Left lobe of liver (tissue), 2 donors: ENCODE data around the gene NRDC. TPM values are rescaled to one million over a fixed set of nuclear protein-coding genes. Genes with fewer than 3 reads are reported as not detected.
A peak's percentile ranks its signal among the peaks of the same experiment; 100 is the strongest.

ENCODE experiments used
- ATAC-seq: fragments of 200-7000 bp; cut with Tn5 transposase; one replicate; pipeline ENCODE4 v1.9.1; 2020; ENCODE audit warnings: mild to moderate bottlenecking, moderate library complexity
- DNase-seq: peaks from one replicate; pipeline ENCODE4 v3.0.0-alpha.2; 2020; ENCODE audit warnings: low spot score
- total RNA-seq: library from RNA; stranded (reverse); gene quantifications from one replicate; pipeline ENCODE4 v1.2.1, GENCODE V29; 2021
- donor health status: DM: no; HTN: no; CAD: no; lungs with moderate emphysema.
- donor health status: DM: no; HTN: yes; CAD: no.

Gene NRDC
- total RNA-seq, 1 donor from 2014 or later, result 86.1 TPM

DNA sequence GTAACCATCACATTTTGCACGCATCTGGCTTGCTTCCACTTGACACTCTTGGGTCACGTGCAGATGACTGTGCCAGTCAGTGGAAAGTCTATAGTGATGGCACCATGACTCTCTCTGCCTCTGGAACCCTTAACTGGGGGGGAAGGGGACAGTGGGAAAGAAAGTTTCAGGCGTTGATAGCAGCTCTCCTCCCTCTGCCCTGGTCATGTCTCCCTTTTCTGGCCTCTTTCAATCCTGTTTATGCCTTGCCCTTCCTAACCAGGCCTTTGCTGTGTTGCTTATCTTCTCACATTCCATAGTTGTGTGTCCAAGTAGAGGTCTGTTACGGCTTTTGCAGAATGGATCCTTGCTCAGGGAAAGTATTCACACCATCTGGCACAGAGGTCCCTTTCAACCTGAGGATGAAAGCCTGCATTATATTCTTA lies 93.5 kb downstream of the NRDC start:
- ATAC-seq (peak; percentile 17), DNase-seq (no peak)

DNA sequence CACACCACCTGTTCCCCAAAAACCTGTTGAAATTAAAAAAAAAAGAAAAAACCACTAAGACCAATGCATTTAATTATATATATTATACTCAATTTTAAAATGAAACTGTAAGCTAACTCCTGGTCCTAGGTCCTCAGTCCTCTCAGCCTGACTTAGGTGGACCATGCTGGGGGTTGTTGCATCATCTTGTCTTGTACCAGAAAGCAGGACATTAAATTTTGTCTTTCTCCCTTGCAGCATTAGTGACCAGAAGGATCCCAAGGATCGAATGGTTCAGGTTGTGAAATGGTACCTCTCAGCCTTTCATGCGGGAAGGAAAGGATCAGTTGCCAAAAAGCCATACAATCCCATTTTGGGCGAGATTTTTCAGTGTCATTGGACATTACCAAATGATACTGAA lies 97.6 kb downstream of the NRDC start:
- no peak for ATAC-seq
- DNase-seq, result no peak

DNA sequence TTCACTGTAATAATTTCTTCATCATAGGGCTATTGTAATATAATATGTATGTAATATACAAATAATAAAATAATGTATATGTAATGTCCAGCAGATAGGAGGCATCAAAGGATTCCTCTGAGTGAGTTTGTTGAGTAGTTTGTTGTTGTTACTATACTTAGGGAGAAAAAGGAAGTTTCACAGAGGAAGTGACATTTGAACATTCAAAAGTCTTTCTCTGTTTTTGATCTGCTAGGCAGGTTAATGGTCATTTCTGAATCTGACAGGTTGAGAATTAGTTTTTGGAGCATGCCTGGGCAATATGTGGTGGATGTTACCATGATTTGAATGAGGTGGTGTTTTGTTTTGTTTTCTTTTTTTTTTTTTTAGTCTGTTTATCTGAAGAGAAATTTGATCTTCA lies 102.1 kb downstream of the NRDC start:
- ATAC-seq, result no peak
- DNase-seq, result no peak

DNA sequence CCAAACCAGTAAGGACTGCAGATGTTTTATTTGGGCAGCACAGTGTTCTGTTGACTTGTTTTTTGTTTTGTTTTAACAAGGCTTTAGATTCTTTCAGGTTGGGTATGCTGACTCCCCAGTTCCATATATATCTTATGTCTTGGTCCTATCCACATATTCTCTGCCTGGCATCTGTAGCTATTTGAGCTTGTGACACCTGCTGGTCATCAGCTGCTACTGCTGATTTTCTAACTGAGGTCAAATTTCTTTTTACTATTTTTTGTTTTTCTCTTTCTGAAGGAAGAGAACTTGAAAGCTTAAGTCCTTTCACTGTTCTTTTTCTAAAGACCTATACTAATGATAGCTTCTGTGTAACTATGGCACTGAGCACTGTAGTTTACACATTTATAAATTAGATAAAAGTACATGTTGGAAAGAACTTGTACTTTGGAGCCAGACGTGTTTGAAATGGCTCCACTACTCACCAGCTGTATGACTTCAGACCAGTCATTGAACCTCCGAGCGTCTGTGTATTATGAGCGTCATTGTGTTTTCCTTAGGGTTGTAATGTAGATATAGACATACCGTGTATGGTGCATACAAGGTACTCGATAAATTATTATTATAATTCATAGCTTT lies 109.4 kb downstream of the NRDC start:
- DNase-seq (no peak), ATAC-seq (peak; percentile 92)

DNA sequence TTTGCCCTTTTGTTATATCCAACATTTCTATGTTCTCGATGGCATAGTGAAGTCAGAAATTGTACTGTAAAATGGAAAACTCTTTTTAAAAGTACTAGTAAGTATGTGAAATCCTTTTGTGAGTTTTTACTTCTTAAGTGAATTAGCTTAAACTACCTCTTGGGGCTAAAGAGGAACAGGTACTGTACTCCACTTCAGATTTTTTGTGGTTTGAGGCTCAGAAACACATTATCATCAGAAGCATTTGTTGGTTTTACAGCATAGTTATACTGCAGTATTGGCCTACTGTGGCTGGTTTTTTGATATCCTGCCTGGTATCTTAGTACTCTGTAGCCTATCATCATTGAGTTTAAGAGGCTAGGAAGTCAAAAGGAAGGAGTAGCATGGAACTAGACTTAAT lies 117.2 kb downstream of the NRDC start:
- DNase-seq (no peak), ATAC-seq (no peak)

DNA sequence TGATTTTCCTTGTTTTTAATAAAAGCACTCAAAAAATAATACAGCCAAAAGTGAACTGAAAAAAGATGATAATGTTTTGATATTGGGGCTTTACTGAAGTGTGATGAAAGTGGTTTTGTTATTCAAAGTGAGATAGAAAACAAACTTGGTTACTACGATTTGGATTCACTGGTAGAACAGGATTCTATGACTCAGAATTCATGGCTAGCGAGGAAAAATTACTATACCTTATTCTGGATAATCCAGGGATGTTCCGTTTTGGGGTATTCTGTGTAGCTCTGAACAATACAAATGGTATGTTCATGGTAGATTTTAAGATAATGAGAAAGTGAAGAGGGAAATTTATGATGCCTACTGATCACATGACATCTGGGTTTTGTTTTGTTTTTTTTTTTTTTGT lies 117.7 kb downstream of the NRDC start:
- no peak for ATAC-seq
- no peak for DNase-seq

DNA sequence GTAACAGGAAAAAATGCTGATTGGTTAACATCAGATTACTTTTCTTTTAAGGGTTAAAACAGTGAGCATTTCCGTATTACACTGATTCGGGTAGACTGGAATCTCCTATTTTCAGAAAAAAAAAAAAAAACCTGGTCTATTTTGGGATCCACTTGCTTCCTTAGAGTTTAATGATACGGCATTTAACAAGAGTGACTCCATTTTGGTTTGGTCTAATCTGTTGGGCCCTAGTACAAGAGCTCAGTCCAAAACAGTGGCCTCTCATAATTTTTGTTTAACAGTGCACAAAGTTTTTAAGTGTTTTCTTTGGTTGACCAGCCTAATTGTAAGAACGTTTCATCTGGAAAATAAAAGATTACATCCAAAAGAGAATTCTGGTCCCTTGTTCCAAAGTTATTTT lies 120.2 kb downstream of the NRDC start:
- ATAC-seq (no peak), DNase-seq (no peak)

DNA sequence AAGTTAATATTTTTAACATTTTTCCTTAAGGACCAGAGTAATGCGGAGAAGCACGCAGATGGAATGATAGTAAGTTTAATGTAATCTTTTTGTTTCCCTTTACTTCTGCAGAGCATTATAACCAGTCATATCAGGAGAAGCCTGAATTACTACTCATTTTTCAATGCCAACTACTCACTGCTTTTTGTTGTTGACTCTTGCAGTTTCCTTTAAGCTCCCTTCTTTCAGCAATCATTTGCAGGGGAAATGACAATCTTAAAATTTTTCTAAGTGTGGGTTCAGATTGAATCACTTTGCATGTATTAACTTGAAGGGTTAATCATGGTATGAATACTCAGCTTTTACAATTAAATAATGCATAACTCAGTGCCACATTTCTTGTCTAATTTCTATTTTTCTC lies 122.2 kb downstream of the NRDC start:
- DNase-seq, result no peak
- no peak for ATAC-seq

DNA sequence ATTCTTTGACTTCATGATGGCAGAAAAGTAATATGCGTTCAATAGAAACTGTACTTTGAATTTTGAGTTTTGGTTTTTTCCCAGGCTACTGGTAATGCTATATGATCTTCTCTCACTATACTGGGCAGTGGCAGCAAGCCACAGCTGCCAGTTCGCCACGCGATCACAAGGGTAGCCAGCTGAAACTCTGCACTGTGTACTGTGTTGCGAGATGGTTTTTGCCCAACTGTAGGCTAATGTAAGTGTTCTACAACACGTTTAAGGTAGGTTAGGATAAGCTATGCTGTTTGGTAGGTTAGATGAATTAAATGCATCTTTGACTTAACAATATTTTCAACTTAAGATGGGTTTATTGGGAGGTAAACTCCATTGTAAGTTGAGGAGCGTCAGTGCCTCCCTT lies 123.1 kb downstream of the NRDC start:
- ATAC-seq (no peak), DNase-seq (no peak)

DNA sequence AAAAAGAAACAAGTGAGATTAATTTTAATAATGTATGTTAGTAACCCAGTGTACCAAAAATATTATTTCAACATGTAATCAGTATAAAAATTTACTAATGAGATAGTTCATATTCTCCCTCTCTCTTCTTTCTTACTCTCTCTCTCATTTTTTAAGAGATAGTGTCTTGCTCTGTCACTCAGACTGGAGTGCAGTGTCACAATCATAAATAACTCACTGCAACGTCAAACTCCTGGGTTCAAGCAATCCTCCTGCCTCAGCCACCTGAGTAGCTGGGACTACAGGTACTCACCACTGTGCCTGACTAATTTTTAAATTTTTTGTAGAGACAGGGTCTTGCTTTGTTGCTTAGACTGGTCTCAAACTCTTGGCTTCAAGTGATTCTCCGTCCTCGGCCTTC lies 123.9 kb downstream of the NRDC start:
- ATAC-seq (no peak), DNase-seq (no peak)

DNA sequence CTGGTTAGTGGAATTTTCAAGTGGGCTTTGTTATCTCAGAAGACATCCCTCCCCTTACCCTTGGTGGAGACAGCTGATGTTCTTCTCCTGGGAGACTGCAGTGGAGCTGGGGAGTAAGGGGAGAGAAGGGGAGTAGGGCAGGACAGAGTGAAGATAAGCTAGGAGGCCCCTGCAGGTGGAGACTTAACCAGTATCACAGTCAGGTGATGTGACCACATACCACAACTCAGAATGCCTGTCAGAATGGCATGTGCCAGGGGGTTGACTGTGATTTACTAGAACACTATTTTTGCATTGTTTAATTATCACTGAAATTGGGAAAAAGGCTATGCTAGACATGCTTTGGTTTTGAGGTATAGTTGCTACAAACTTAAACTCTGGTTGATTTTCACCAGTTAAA lies 124.6 kb downstream of the NRDC start:
- no peak for ATAC-seq
- DNase-seq, result no peak

DNA sequence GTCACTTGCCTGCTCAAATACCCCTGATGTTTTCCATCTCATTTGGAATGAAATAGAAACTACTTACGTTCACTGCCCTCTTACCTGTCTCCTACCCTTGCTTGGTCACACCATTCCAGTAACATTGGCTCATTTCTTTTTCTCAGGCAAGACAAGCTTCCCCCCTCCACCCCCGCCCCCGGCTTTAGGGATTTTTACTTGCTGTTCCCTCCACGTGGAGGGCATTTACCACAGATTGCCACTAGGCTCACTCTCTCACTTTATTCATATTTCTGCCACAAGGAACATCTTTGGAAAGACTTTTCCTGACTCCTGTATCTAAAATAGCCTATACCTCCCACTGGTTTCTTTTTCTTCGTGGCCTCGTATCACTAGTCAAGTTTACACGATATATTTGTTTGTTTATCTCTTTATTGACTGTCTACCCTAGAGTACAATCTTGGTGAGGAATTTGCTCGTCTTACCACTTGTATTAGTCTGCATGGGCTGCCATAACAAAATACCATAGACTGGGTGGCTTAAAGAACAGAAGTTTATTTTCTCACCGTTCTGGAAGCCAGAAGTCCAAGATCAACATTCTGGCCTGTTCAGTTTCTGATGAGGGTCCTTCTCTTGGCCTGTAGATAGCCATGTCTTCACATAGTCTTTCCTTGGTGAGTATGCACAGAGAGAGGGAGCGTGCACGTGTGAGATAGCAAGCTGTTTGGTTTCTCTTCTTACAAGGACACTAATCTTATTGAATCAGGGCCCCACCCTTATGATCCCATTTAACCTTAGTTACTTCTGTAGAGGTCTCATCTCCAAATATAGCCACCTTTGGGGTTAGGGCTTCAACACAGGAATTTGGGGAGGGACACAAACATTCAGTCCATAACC lies 126.2 kb downstream of the NRDC start:
- no peak for DNase-seq
- ATAC-seq, result no peak

DNA sequence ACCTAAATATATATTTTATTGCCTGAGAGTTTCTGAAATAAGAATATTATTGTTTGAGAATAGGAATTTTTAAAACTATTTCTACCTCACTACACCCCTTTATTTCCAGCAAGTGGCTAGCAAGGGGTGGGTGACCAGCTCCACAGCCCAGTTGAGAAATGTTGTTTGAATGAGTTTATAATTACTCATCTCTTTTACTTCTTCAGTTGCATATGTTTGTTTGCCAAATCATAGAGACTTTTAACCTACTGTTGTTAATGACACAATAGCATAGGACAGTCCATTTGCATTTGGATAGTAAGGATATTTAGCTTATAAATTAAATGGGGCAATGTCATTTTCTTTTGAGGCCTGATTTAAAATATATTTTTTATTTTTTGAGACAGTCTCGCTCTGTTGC lies 127.8 kb downstream of the NRDC start:
- no peak for ATAC-seq
- no peak for DNase-seq

DNA sequence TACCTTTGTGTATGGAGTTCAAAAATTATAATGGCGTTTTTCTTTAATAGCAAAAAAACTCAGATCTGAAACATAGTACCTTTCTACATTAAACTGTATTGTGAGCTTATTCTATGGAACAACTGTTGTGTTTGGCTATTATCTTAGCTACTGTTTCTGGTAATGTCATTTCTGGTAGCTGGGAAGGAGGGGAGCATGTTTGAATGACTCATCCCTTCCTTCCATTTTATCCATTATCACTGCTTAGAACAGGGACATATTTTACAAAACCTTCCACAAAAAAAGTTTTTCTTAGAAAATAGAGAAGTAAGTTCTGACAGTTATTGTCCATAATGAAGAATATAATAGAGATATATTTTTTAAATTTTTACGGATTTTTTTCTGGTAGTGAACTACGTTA lies 128.3 kb downstream of the NRDC start:
- ATAC-seq, result no peak
- DNase-seq, result no peak

DNA sequence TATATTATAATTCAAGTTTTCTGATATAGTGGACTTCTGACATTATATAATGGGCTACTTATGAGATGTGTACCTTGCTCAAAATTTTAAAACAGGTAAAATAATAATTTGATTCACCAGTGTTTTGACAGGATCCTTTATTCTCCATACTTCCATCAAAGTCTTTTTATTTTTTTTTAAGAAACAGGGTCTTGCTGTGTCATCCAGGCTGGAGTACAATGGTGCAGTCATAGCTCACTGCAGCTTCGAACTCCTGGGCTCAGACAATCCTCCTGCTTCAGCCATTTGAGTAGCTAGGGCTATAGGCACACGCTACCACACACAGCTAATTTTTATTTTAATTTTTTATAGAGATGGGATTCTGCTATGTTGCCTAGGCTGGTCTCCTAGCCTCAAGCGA lies 129.4 kb downstream of the NRDC start:
- DNase-seq (no peak), ATAC-seq (no peak)

DNA sequence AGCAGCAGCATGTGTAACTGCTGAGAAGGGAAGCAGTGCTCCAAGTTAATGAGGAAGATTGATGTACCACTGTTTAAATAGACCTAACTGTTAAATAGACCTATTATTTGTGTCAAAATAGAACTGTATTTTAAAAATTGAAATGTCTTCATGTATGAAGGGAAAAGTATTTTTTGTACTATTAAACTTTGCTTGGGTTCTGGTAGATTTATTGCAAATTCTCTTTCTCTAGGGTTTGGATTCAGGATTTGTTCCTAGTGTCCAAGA lies 133.3 kb downstream of the NRDC start:
- no peak for DNase-seq
- no peak for ATAC-seq

DNA sequence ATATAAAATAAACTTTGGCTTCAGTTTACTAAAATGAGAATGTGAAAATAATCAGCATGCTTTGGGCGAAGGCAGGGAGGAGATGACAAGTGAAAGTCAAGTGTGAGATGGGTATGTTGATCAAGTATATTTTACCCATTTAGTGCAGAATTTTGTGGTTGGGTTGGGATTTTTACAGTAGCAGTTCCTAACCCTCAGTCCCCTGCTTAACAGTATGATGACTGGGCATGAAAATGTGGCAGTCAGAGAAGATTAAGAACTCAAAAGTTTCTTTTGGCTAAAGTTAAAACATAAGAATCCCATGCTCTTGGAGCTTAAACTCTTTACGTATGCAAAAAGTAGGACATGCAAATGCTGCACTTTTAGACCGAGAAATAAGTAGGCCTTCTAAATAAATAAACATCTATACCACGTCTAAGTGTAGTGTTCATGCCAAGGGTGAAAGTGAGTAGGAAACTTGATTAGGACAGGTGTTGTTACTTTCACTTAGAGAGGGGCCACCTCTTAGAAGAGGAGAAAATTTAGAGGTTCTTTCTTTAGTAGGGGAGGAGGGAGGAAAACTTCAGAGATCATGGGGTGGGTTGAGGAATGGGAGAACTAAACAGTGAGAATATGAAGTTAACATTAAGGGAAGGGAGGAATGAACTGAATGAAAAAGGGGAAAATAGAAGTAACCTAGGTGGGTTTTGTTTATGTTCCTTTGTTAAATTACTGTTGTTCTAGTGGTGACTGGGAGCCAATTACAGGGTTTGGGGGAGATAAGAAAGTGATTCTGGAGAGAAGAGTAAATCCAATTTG lies 133.8 kb downstream of the NRDC start:
- ATAC-seq (no peak), DNase-seq (no peak)

DNA sequence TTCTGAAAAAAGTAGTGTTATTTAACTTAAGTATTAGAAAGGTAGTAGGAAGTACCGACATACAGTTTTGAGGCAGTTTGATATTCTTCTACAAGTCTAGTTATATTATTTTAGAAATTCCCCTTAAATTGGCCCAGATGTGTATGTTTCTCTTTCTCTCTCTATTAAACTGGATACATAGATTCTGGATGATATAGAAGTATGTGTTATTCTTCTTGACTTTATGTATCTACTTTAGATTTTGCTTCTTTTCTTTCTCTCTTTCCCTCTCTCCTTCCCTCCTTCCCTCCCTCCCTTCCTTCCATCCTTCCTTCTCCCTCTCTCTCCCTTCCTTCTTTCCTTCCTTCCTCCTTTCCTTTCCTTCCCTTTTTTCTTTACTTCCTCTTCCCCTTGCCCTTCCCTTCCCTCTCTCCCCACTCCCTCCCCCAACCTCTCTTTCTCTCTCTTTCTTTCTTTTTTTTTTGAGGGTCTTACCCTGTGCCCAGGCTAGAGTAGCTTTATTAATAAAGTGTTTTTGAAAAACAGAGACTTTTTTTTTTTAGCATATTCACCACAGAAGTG lies 137.3 kb downstream of the NRDC start:
- DNase-seq, result no peak
- no peak for ATAC-seq

DNA sequence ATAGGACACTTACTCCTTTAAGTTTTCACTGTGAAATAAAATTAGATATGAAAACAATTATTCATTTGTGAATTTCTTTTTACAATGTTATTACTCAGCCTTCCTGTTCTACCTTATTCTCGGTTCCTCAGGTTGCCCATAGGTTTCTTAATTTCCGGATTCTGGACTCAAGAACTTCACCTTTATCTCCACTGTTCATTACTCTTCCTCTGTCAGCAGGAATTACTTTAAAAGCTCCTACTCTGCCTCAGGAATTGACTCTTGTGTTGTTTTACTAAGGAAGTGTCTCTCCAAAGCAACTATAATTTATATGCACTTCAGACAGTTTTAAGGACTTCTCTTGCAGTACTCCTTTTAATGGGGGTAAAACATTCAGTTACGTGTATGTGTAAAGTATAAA lies 137.9 kb downstream of the NRDC start:
- no peak for DNase-seq
- ATAC-seq, result no peak
